HG03280 (cell line): Measurements from ENCODE around the gene MACF1.
"Not testable (repeated sequence)": the region's sequence is repeated elsewhere in the genome, so short reads cannot be mapped to it uniquely, and the experiment has no call there.

ENCODE experiments used
- ATAC-seq: cut with Tn5 transposase; IDR thresholded peaks from one replicate; pipeline ENCODE4 v1.9.1; 2021; ENCODE audit warnings: mild to moderate bottlenecking, moderate library complexity; ENCODE audit not compliant: unreplicated experiment

MACF1 gene

DNA sequence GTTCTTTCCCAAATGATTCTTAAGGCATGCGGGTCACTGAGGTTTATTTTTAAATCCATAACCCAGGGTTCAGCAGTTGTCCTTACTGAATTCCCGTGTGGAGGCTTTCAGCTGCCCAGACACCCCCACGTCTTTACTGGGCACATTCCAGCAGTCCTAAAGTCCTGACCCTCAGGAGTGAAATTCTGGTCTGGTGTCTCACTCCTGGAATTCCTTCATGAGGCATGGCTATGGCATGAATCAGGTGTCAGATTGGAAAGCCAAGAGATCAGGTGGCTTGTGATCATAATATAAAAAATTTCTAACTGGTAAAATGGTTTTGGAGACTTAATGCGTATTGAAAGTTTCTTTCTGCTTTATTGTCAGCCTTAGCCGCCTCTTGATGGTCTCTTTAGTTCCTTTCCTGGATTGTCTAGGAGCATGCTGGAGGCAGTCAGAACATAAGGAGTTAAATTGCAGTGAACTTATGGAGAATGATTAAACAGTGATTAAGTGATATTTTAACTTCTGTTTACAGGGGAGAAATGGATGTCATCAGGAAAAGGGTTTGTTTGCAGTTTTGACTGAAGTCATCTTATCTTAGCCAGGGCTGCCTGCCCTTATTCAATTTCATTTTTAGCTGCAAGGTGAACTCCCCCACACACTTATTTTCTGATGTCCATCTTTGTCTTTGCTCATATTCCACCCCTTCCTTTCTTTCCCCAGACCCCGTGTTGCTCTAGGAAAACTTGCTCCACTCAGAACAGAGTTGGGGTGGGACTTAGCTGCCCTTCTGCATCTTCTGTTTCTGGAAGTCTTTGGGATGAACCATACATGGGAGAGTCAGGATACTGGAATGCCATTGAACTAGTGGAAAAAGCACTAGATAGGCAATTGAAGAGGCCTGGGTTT, 25.7 kb upstream of the MACF1 start:
- ATAC-seq = no peak

- no peak for ATAC-seq
These were observed 23.2 kb upstream of the MACF1 start for GRCh38 chr1:39181311-39181710.

DNA sequence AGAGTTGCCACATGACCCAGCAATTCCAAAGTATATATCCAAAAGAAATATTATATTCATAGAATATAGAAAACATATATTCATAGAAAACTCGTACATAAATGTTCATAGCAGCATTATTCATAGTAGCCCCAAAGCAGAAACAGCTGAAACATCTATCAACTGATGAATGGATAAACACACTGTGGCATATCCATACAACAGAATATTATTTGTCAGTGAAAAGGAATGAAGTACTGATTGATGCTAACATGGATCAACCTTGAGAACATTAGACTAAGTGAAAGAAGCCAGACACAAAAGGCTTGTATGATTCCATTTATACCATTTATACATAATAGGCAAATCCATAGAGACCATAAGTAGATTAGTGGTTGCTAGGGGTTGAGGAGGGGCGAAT, 21.7 kb upstream of the MACF1 start:
- no peak for ATAC-seq

DNA sequence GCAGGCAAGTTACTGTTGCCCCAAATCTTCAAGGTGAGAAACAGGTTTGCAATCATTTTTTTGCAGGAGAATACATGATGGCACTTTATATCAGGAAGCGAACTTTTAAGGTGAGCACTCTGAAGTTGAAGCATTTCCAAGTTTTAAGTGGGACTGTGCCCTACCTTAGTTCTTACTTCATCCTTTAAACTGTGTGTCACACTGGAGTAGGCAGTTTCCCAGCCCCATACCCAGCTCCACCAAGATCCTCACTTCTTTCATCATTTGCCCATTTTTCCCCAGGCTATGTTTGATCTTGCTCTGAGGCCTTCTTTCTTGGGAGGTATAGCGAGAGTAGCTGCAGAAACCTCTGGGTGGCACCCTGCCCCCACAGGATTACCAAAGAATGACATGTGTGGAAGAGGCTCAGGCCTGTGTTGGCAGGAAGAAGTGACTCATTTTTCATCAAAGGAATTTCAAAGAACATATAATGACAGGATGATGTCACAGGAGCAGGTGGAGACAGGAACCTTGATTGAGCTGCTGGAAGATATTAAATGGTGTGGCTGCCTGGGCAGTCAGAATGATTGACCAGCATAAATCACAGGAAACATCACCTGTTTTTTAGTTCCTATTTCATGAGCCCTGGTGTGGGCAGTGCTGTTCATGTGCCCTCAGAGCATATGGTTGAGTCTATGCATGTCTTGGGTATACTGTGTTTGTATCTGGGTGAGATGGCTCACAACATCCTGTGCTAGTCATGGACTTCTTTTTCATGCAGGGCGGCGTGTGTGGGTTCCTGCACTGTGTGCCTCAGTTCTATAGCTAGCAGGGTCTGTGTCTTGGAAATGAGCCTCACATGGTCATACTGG, 20.8 kb upstream of the MACF1 start:
- ATAC-seq = peak; percentile 58

- ATAC-seq = no peak
These were observed 20.1 kb upstream of the MACF1 start for GRCh38 chr1:39184354-39184818.

DNA sequence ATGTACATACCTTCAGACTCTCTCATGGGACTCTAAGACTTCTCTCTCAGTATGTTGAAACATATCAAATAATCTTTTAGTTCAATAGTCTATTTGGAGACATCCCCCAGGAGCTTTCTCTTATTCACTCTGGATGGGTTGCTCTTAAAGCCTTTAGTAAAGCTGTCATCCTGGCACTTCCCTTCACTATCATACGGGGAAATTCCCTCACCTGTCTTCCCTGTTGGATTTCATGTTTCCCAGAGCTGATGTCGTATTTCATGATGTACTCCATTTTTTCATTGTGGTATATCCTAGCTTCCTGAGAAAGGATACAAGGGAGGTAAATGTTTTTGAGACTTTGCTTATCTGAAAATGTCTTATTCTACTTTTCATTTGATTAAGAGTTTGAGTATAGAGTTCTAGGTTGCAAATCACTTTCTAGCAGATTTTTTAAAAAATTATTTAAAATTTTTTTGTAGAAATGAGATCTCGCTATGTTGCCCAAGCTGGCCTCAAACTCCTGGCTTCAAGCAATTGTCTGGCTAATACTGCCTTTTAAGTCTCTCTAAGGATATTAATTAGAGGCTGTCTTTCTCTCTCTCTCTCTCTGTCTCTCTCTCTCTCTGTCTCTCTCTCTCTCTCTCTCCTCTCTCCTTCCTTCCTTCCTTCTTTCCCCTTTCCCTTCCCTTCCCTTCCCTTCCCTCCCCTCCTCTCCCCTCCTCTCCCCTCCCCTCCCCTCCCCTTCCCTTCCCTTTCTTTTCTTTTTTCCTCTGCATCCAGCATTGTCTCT, 17.0 kb upstream of the MACF1 start:
- no peak for ATAC-seq

GRCh38 chr1:39189592-39190041, 14.9 kb upstream of the MACF1 start:
- no peak for ATAC-seq

- ATAC-seq = no peak
These were observed 14.4 kb upstream of the MACF1 start for GRCh38 chr1:39190096-39190495.

GRCh38 chr1:39194398-39195051, 10.0 kb upstream of the MACF1 start:
- ATAC-seq = no peak

- no peak for ATAC-seq
These were observed 9.1 kb upstream of the MACF1 start for GRCh38 chr1:39195166-39196111.

GRCh38 chr1:39196244-39197215, 8.0 kb upstream of the MACF1 start:
- no peak for ATAC-seq

- no peak for ATAC-seq
These were observed 4.9 kb upstream of the MACF1 start for GRCh38 chr1:39199593-39199992.

DNA sequence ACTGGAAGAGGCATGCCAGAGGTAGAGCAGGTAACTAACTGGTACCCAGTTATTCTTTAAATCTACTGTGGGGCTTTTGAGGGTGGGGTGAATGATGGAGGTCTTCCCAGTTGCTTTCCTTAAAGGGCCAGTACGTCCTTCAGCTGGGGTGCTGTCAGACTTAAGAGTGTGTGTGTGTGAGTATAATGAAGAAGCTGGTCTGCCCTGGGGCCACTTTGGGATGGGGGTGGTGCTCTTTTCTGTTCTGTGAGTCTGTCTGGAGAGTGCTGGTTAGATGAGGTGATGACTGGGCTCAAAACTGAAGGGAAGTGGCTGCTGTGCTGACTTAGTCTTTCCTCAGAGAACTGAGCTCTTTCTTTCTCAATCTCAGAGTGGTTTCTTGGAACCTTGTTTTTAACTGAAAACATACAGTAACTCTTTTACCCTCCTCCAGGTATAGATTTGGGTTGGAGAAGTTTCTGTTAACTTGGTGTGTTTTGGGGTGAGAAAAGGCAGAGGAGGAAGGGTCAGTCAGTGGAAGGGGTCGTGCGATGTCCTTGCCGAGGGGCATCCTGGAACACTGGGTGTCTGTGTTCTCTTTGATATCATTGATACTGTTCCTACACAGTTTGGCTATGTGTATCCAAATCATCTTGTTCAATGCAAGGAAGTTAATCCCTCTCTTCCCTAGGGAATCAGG, 746 bp downstream of the MACF1 start:
- ATAC-seq = no peak

GRCh38 chr1:39205781-39206464, 1.4 kb downstream of the MACF1 start:
- no peak for ATAC-seq

DNA sequence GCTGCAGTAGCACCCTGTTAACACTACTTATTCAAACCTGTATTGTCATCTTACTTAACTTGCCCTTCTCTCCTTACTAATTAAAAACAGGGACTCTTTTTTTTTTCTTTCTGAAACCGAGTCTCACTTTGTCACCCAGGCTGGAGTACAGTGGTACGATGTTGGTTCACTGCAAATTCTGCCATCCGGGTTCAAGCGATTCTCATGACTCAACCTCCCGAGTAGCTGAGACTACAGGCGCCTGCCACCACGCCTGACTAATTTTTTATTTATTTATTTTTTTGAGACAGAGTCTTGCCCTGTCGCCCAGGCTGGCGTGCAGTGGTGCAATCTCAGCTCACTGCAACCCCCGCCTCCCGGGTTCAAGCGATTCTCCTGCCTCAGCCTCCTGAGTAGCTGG, 3.9 kb downstream of the MACF1 start:
- not testable (repeated sequence) for ATAC-seq

DNA sequence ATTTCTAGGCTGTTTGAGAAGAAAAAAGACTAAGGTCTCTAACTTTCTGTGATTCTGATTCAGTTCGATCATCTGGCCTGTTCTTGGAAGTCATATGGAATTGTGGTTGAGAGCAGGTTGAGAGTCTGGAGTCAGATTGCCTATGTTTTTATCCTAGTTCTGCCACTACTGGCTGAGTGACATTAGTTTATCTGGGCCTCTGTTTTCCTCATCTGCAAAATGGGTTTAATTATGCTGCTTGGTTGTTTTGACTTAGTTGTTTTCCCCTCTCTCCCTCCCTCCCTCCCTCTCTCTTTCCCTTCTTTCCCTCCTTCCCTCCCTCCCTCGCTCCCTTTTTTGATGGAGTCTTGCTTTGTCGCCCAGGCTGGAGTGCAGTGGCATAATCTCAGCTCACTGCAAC, 6.2 kb downstream of the MACF1 start:
- ATAC-seq = no peak

DNA sequence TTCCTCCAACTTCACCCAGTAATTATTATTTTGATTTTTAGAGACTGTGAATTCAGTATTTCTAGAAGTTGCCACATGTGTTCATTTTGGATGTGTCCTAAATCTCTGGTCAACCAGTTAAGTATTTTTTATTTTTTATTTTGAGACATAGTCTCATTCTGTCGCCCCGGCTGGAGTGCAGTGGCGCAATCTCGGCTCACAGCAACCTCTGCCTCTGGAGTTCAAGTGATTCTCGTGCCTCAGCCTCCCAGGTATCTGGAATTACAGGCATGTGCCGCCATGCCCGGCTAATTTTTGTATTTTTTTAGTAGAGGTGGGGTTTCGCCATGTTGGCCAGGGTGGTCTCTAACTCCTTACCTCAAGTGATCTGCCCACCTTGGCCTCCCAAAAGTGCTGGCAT, 8.0 kb downstream of the MACF1 start:
- ATAC-seq = no peak
